K562 (cell line): ENCODE data around the gene PNMA8B. TPM values are rescaled to one million over a fixed set of nuclear protein-coding genes. Genes with fewer than 3 reads are reported as not detected.

Experiments used
- ATAC-seq: fragments of 200-7000 bp; cut with Tn5 transposase; 3 replicates; pipeline ENCODE4 v1.9.1; 2020; ENCODE audit warnings: moderate library complexity
- BruUV-seq: library from RNA; stranded (reverse); fragments of 400-500 nt; replicated peaks from 2 replicates; lab custom pipeline; 2021; lab: Mats Ljungman, UMichigan
- CTCF ChIA-PET: fragments of 300-600 bp; formaldehyde crosslinking; extraction: SDS; loops from one replicate; lab custom pipeline; 2021; ENCODE audit warnings: low intra/inter-chr PET ratio; lab: Yijun Ruan, JAX
- POLR2A ChIA-PET: fragments of 300-600, 350-650 bp; sonication (Branson Sonifier 250); formaldehyde crosslinking; extraction: SDS; loops from one replicate; lab custom pipeline; 2021; ENCODE audit warnings: antibody characterized with exemption, inconsistent platforms; lab: Yijun Ruan, JAX
- DNase-seq, 4 experiments: peaks; one replicate each; pipeline versions ENCODE4 v3.0.0 to v3.0.0-alpha.2; 2011 to 2018; ENCODE audit warnings: low spot score in 3 of 4, mixed read lengths in 3 of 4; ENCODE audit errors: extremely low read depth in 1 of 4
- FAIRE-seq: peaks from 2 replicates; lab custom pipeline; 2011; peaks lifted over from hg19 to GRCh38; lab: Jason Lieb, UNC
- H2AFZ ChIP-seq: 2 replicates; pipeline ENCODE4 v1.6.0; 2011; ENCODE audit warnings: low read depth, low read length, control low read depth, inconsistent platforms
- H3K27ac ChIP-seq: fragments of 200-600 bp; 3 replicates; pipeline ENCODE4 v1.8.0; 2011; ENCODE audit warnings: low read depth, mild to moderate bottlenecking, control low read depth, inconsistent platforms, low read length, moderate library complexity, mixed read lengths; ENCODE audit errors: extremely low read depth
- H3K27me3 ChIP-seq, 2 experiments: fragments of 300-600 bp in 1 of 2; 2 replicates in 1 of 2; 3 replicates in 1 of 2; pipeline versions ENCODE4 v1.6.0 to v1.8.0; 2011; ENCODE audit warnings: inconsistent platforms in 2 of 2, low read length in 2 of 2, mild to moderate bottlenecking in 1 of 2, mixed read lengths in 1 of 2, moderate library complexity in 1 of 2; ENCODE audit not compliant: control insufficient read depth in 2 of 2, insufficient read depth in 2 of 2
- H3K36me3 ChIP-seq: fragments of 300-600 bp; 3 replicates; pipeline ENCODE4 v1.8.0; 2011; ENCODE audit warnings: mild to moderate bottlenecking, low read length, inconsistent platforms; ENCODE audit not compliant: control insufficient read depth, insufficient read depth
- H3K4me1 ChIP-seq, 2 experiments: fragments of 200-600 bp in 1 of 2; replicated peaks in 1 of 2; 2 replicates in 1 of 2; 3 replicates in 1 of 2; pipeline versions ENCODE4 v1.5.1 to v1.8.0; 2011; ENCODE audit warnings: inconsistent platforms in 2 of 2, low read length in 2 of 2, mild to moderate bottlenecking in 1 of 2, mixed read lengths in 1 of 2, moderate library complexity in 1 of 2; ENCODE audit not compliant: control insufficient read depth in 2 of 2, insufficient read depth in 2 of 2
- H3K4me2 ChIP-seq: 2 replicates; pipeline ENCODE4 v1.6.1; 2011; ENCODE audit warnings: low read length, control low read depth, inconsistent platforms, mixed read lengths; ENCODE audit not compliant: insufficient read depth
- H3K4me3 ChIP-seq: fragments of 200-600 bp; sonication (generic), shearing (Covaris generic); 2 replicates; pipeline ENCODE4 v1.5.1; 2016; ENCODE audit warnings: control low read depth, inconsistent platforms
- H3K79me2 ChIP-seq: fragments of 200-600 bp; 3 replicates; pipeline ENCODE4 v1.8.0; 2011; ENCODE audit warnings: low read length, inconsistent platforms; ENCODE audit not compliant: control insufficient read depth, insufficient read depth
- H3K9ac ChIP-seq, 2 experiments: 2 replicates each; pipeline versions ENCODE4 v1.6.0 to v1.6.1; 2011; ENCODE audit warnings: low read depth in 2 of 2, low read length in 2 of 2, control low read depth in 1 of 2, inconsistent platforms in 1 of 2, mild to moderate bottlenecking in 1 of 2, mixed read lengths in 1 of 2; ENCODE audit not compliant: insufficient read depth in 1 of 2
- H3K9me1 ChIP-seq: one replicate; pipeline ENCODE4 v1.6.0; 2011; ENCODE audit warnings: inconsistent platforms, mild to moderate bottlenecking, low read length, moderate library complexity; ENCODE audit not compliant: control insufficient read depth, insufficient read depth
- H3K9me3 ChIP-seq: replicated peaks from 2 replicates; pipeline ENCODE4 v1.5.1; 2011; ENCODE audit warnings: low read depth, low read length, inconsistent platforms; ENCODE audit not compliant: control insufficient read depth, insufficient read depth
- H4K20me1 ChIP-seq: replicated peaks from 2 replicates; pipeline ENCODE4 v1.6.1; 2011; ENCODE audit warnings: low read length, inconsistent platforms, mixed read lengths; ENCODE audit not compliant: control insufficient read depth, insufficient read depth
- CBX5 ChIP-seq: IDR thresholded peaks from 2 replicates; pipeline ENCODE4 v1.6.1; 2014; ENCODE audit warnings: low read depth, borderline replicate concordance
- EGR1 ChIP-seq: fragments of 450-650 bp; conservative IDR thresholded peaks from 2 replicates; pipeline ENCODE4 v1.6.1; 2017; ENCODE audit warnings: mild to moderate bottlenecking
- FOSL1 ChIP-seq: fragments of 200-800 bp; sonication (Bioruptor generic); conservative IDR thresholded peaks from 2 replicates; pipeline ENCODE4 v1.6.1; 2016; ENCODE audit warnings: missing genetic modification characterization, missing compliant biosample characterization
- MBD2 ChIP-seq: sonication (generic); IDR thresholded peaks from 2 replicates; pipeline ENCODE4 v1.6.1; 2016; ENCODE audit warnings: low read depth, borderline replicate concordance
- MECOM ChIP-seq: fragments of 250-450 bp; sonication (Bioruptor Pico); IDR thresholded peaks from 2 replicates; pipeline ENCODE4 v1.8.0; 2022; ENCODE audit warnings: inconsistent platforms
- NR2F6 ChIP-seq: fragments of 450-650 bp; formaldehyde crosslinking; IDR thresholded peaks from 2 replicates; pipeline ENCODE4 v1.4.0; 2020; ENCODE audit warnings: mild to moderate bottlenecking
- PHB ChIP-seq: fragments of 250-450 bp; sonication (Bioruptor Pico); IDR thresholded peaks from 2 replicates; pipeline ENCODE4 v1.5.0; 2021
- PHF20 ChIP-seq: fragments of 450-650 bp; IDR thresholded peaks from 2 replicates; pipeline ENCODE4 v1.6.1; 2018; ENCODE audit not compliant: partially characterized antibody
- POLR2G ChIP-seq: fragments of 200-400 bp; formaldehyde crosslinking; IDR thresholded peaks from 2 replicates; pipeline ENCODE4 v1.6.1; 2017; ENCODE audit warnings: low read depth, mild to moderate bottlenecking, antibody characterized with exemption, low read length, moderate library complexity
- PTTG1 ChIP-seq: fragments of 450-650 bp; IDR thresholded peaks from 2 replicates; pipeline ENCODE4 v1.6.1; 2016; ENCODE audit warnings: low read depth, mild to moderate bottlenecking, missing genetic modification characterization, missing compliant biosample characterization
- RBM15 ChIP-seq: fragments of 200-400 bp; formaldehyde crosslinking; IDR thresholded peaks from 2 replicates; pipeline ENCODE4 v1.6.1; 2018; ENCODE audit warnings: mild to moderate bottlenecking, low read length, moderate library complexity; ENCODE audit not compliant: insufficient read depth
- SRSF9 ChIP-seq: fragments of 200-400 bp; formaldehyde crosslinking; IDR thresholded peaks from 2 replicates; pipeline ENCODE4 v1.6.1; 2017; ENCODE audit warnings: low read depth, low read length, borderline replicate concordance
- THRA ChIP-seq: fragments of 450-650 bp; IDR thresholded peaks from 2 replicates; pipeline ENCODE4 v1.6.1; 2017; ENCODE audit warnings: mild to moderate bottlenecking, moderate library complexity
- ZC3H11A ChIP-seq: IDR thresholded peaks from 2 replicates; pipeline ENCODE4 v1.6.1; 2012; ENCODE audit warnings: low read depth, low read length, improper control_type of control experiment
- ZNF592 ChIP-seq: fragments of 450-650 bp; IDR thresholded peaks from 2 replicates; pipeline ENCODE4 v1.6.1; 2017; ENCODE audit warnings: antibody characterized with exemption, mild to moderate bottlenecking
- ZSCAN32 ChIP-seq: fragments of 450-650 bp; formaldehyde crosslinking; IDR thresholded peaks from 2 replicates; pipeline ENCODE4 v1.4.0; 2020; ENCODE audit warnings: mild to moderate bottlenecking, moderate library complexity
- WGBS: fragments of 100-300 bp; shearing (Covaris generic); methylation state at CpG from one replicate; pipeline ENCODE4 v1.1.6; 2016; ENCODE audit warnings: low coverage, mixed read lengths; ENCODE audit not compliant: insufficient coverage; ENCODE audit errors: missing lambda C conversion rate; 5-methylcytosine and 5-hydroxymethylcytosine counted together
- in situ Hi-C: fragments of 300-500 bp; cut with MboI; formaldehyde crosslinking; loops from 4 replicates; pipeline ENCODE4 v1.15.0; 2018; ENCODE audit warnings: inconsistent platforms, mixed read lengths
- intact Hi-C: fragments of 100-400 bp; cut with micrococcal nuclease; formaldehyde crosslinking; loops from 2 replicates; pipeline ENCODE4 v1.14.2; 2022
- polyA plus RNA-seq, 8 experiments: library from polyadenylated mRNA; depleted of rRNA in 4 of 8; stranded (reverse) in 5 of 8; unstranded in 3 of 8; fragments of >200 nt; fragmentation: Nextera tagmentation in 2 of 8; fragmentation: Illumina TruSeq in 1 of 8; extraction: Ambion mirVana in 2 of 8; extraction: Trizol in 1 of 8; gene quantifications; 2 replicates each; pipeline versions ENCODE4 v1.2.1 to v1.2.3, GENCODE V29; 2011 to 2014; ENCODE audit warnings: inconsistent platforms in 1 of 8, missing spikeins in 1 of 8
- total RNA-seq, 7 experiments: library from RNA; depleted of rRNA in 6 of 7; stranded (reverse); fragments of >200 nt in 6 of 7; fragmentation: Illumina TruSeq in 2 of 7; extraction: Trizol in 2 of 7; gene quantifications; 2 replicates each; pipeline versions ENCODE4 v1.2.1 to v1.2.3, GENCODE V29; 2011 to 2021; ENCODE audit warnings: low replicate concordance in 1 of 7

The PNMA8B gene
- total and polyA plus RNA-seq, 9 of the 15 experiments (the other 6 are each of a cell fraction or from before 2014, with no cell fraction given) = not detected

- 0% methylated on average over 2 of the region's 2 CpGs for WGBS
- Histone ChIP-seq H3K9me1 (no peaks in the 10 kb centered on the region), H3K4me2 (no peak overlapping the region), H3K27ac (no peak overlapping the region), H3K27me3 (peaks cover 23 to 39% of the 10 kb centered on the region in 2 experiments), H3K36me3 (no peaks in the 10 kb centered on the region), H2AFZ (no peak overlapping the region), H3K4me1 (no peaks in the 10 kb centered on the region), H3K9ac (no peak overlapping the region), H3K9me3 (no peaks in the 10 kb centered on the region), H4K20me1 (no peaks in the 10 kb centered on the region), H3K79me2 (no peaks in the 10 kb centered on the region), H3K4me3 (no peak overlapping the region)
- CTCF ChIA-PET = no interaction called here
- no peak for DNase-seq
- no peak for ATAC-seq
- TF ChIP-seq PHF20 = no peak
- no peak for TF ChIP-seq NR2F6 (CRISPR knock-in tag)
- no peak for TF ChIP-seq EGR1
- no peak for TF ChIP-seq MECOM
- TF ChIP-seq SRSF9 = no peak
- TF ChIP-seq THRA = no peak
- no peak for TF ChIP-seq ZC3H11A
- TF ChIP-seq MBD2 = no peak
- no peak for TF ChIP-seq RBM15
- TF ChIP-seq FOSL1 = no peak
- no peak for TF ChIP-seq ZSCAN32 (CRISPR knock-in tag)
- TF ChIP-seq PHB (CRISPR knock-in tag) = no peak
- no peak for TF ChIP-seq ZNF592
- no peak for TF ChIP-seq CBX5
- TF ChIP-seq PTTG1 = no peak
- TF ChIP-seq POLR2G = no peak
- no TSS peak for BruUV-seq
- POLR2A ChIA-PET = interaction anchor here (0.6 to 1.1 kb wide), 4 partner anchors 11 to 18 kb away, joined by 3 to 4 read pairs (median 3); no protein-coding TSS in a partner anchor
- no peak for FAIRE-seq
- in situ Hi-C loops (no loop called here), intact Hi-C loops (no loop called here)
Observed at GRCh38 chr19:46508206-46508605, 12.5 kb upstream of the PNMA8B start.
